Caco-2 (cell line): ENCODE measurements around the gene MRPL12. TPM values are rescaled to one million over a fixed set of nuclear protein-coding genes. Genes with fewer than 3 reads are reported as not detected.
A peak's percentile ranks its signal among the peaks of the same experiment; 100 is the strongest.

Experiments used
- BruUV-seq: library from RNA; stranded (reverse); fragments of 400-500 nt; replicated peaks from 2 replicates; lab custom pipeline; 2021; lab: Mats Ljungman, UMichigan
- CTCF ChIA-PET: fragments of 300-600 bp; sonication (Branson Sonifier 250); formaldehyde crosslinking; loops from one replicate; lab custom pipeline; 2022; ENCODE audit warnings: antibody characterized with exemption; lab: Charles Lee
- POLR2A ChIA-PET: fragments of 300-600 bp; sonication (Branson Sonifier 250); formaldehyde crosslinking; loops from one replicate; lab custom pipeline; 2022; ENCODE audit warnings: antibody characterized with exemption; lab: Charles Lee
- DNase-seq, 2 experiments: peaks; one replicate each; pipeline versions ENCODE4 v3.0.0 to v3.0.0-alpha.2; 2020 to 2022
- H3K27me3 ChIP-seq: replicated peaks from 2 replicates; pipeline ENCODE4 v1.6.0; 2011; ENCODE audit warnings: low read length; ENCODE audit not compliant: control insufficient read depth, insufficient read depth
- H3K36me3 ChIP-seq: 2 replicates; pipeline ENCODE4 v1.5.1; 2011; ENCODE audit warnings: low read length; ENCODE audit not compliant: control insufficient read depth, insufficient read depth
- H3K4me1 ChIP-seq: fragments of 250-450 bp; sonication (Bioruptor Pico); 2 replicates; pipeline ENCODE4 v1.5.1; 2020; ENCODE audit warnings: mild to moderate bottlenecking
- H3K4me3 ChIP-seq: 2 replicates; pipeline ENCODE4 v1.5.1; 2011; ENCODE audit warnings: low read depth, mild to moderate bottlenecking, control low read depth, low read length
- H3K9me3 ChIP-seq: fragments of 250-450 bp; sonication (Bioruptor Pico); 2 replicates; pipeline ENCODE4 v1.5.1; 2020; ENCODE audit warnings: mild to moderate bottlenecking, moderate library complexity
- H3K27ac Mint-ChIP-seq: one replicate; pipeline ENCODE4 v1.8.0; 2022; ENCODE audit warnings: mixed read lengths; ENCODE audit not compliant: unreplicated experiment
- H3K27me3 Mint-ChIP-seq: one replicate; pipeline ENCODE4 v1.8.0; 2022; ENCODE audit warnings: mixed read lengths; ENCODE audit not compliant: insufficient read depth, unreplicated experiment
- H3K36me3 Mint-ChIP-seq: one replicate; pipeline ENCODE4 v1.8.0; 2022; ENCODE audit warnings: mild to moderate bottlenecking, mixed read lengths; ENCODE audit not compliant: insufficient read depth, unreplicated experiment
- H3K4me1 Mint-ChIP-seq: one replicate; pipeline ENCODE4 v1.8.0; 2022; ENCODE audit warnings: low read depth, mixed read lengths; ENCODE audit not compliant: unreplicated experiment
- H3K4me3 Mint-ChIP-seq: one replicate; pipeline ENCODE4 v1.8.0; 2022; ENCODE audit warnings: mild to moderate bottlenecking, moderate library complexity, mixed read lengths; ENCODE audit not compliant: unreplicated experiment
- H3K9me3 Mint-ChIP-seq: one replicate; pipeline ENCODE4 v1.8.0; 2022; ENCODE audit warnings: mixed read lengths; ENCODE audit not compliant: unreplicated experiment
- CTCF ChIP-seq, 2 experiments: fragments of 200-600 bp in 1 of 2; IDR thresholded peaks; 1 replicate in 1 of 2; 2 replicates in 1 of 2; pipeline versions ENCODE4 v1.5.1 to v1.8.0; 2011 to 2022; ENCODE audit warnings: antibody characterized with exemption in 1 of 2, control low read depth in 1 of 2, inconsistent platforms in 1 of 2, low read depth in 1 of 2, low read length in 1 of 2, mild to moderate bottlenecking in 1 of 2, moderate library complexity in 1 of 2; ENCODE audit not compliant: insufficient read depth in 1 of 2, severe bottlenecking in 1 of 2, unreplicated experiment in 1 of 2
- intact Hi-C: fragments of 100-400 bp; cut with micrococcal nuclease; formaldehyde crosslinking; loops from one replicate; pipeline ENCODE4 v1.10.0; 2022; ENCODE audit not compliant: unreplicated experiment
- total RNA-seq: library from RNA; stranded (reverse); gene quantifications from 2 replicates; pipeline ENCODE4 v1.2.3, GENCODE V29; 2022

MRPL12 gene
- total RNA-seq, 1 experiment from 2014 or later: 164 TPM

GRCh38 chr17:81691196-81691595 is 12.0 kb upstream of the MRPL12 start:
- Histone ChIP-seq H3K36me3 (peaks cover 7% of the 10 kb centered on the region), H3K9me3 (no peaks in the 10 kb centered on the region), H3K4me1 (no peaks in the 10 kb centered on the region), H3K4me3 (no peak overlapping the region), H3K27me3 (no peaks in the 10 kb centered on the region)
- Mint-ChIP-seq H3K4me3 (no peak overlapping the region), H3K4me1 (no peaks in the 10 kb centered on the region), H3K27me3 (no peaks in the 10 kb centered on the region), H3K9me3 (no peaks in the 10 kb centered on the region), H3K36me3 (peaks cover 78% of the 10 kb centered on the region), H3K27ac (no peak overlapping the region)
- DNase-seq: no peak
- no TSS peak for BruUV-seq
- intact Hi-C loops: no loop called here
- no peak for TF ChIP-seq CTCF (IDR thresholded peaks at IDR 0.05; ENCODE audit: insufficient read depth in 1 of 2, low read depth in 1 of 2, low read length in 1 of 2, severe bottlenecking in 1 of 2, unreplicated experiment in 1 of 2)
- ChIA-PET POLR2A (no interaction called here), CTCF (no interaction called here)

GRCh38 chr17:81691608-81692007 is 11.6 kb upstream of the MRPL12 start:
- CTCF ChIA-PET: interaction anchor here (0.6 kb wide), 1 partner anchor 43 kb away, joined by 3 read pairs; no protein-coding TSS in a partner anchor
- H3K36me3 Mint-ChIP-seq: peaks cover 80% of the 10 kb centered on the region
- H3K4me3 ChIP-seq: no peak overlapping the region
- no TSS peak for BruUV-seq
- no peaks in the 10 kb centered on the region for H3K4me1 ChIP-seq
- POLR2A ChIA-PET: no interaction called here
- intact Hi-C loops: no loop called here
- no peak for DNase-seq
- H3K27me3 Mint-ChIP-seq: no peaks in the 10 kb centered on the region
- H3K4me1 Mint-ChIP-seq: no peaks in the 10 kb centered on the region
- H3K9me3 Mint-ChIP-seq: no peaks in the 10 kb centered on the region
- H3K4me3 Mint-ChIP-seq: no peak overlapping the region
- no peak for TF ChIP-seq CTCF (IDR thresholded peaks at IDR 0.05; ENCODE audit: insufficient read depth in 1 of 2, low read depth in 1 of 2, low read length in 1 of 2, severe bottlenecking in 1 of 2, unreplicated experiment in 1 of 2)
- peaks cover 7% of the 10 kb centered on the region for H3K36me3 ChIP-seq
- H3K9me3 ChIP-seq: no peaks in the 10 kb centered on the region
- no peak overlapping the region for H3K27ac Mint-ChIP-seq
- H3K27me3 ChIP-seq: no peaks in the 10 kb centered on the region

- Histone ChIP-seq H3K36me3 (peaks cover 7% of the 10 kb centered on the region), H3K4me1 (no peaks in the 10 kb centered on the region), H3K9me3 (no peaks in the 10 kb centered on the region), H3K4me3 (no peak overlapping the region), H3K27me3 (no peaks in the 10 kb centered on the region)
- ChIA-PET CTCF (interaction anchor here (0.6 to 1.3 kb wide), 2 partner anchors 9 to 62 kb away, joined by 3 to 5 read pairs; no protein-coding TSS in a partner anchor), POLR2A (no interaction called here)
- H3K9me3 Mint-ChIP-seq: no peaks in the 10 kb centered on the region
- H3K4me1 Mint-ChIP-seq: no peaks in the 10 kb centered on the region
- H3K36me3 Mint-ChIP-seq: peaks cover 84% of the 10 kb centered on the region
- no peak overlapping the region for H3K4me3 Mint-ChIP-seq
- peak; percentile 36 to 44 for DNase-seq
- no peak overlapping the region for H3K27ac Mint-ChIP-seq
- intact Hi-C loops: no loop called here
- TF ChIP-seq CTCF (IDR thresholded peaks at IDR 0.05; ENCODE audit: insufficient read depth in 1 of 2, low read depth in 1 of 2, low read length in 1 of 2, severe bottlenecking in 1 of 2, unreplicated experiment in 1 of 2): peak in 1 of 2 experiments; percentile 25
- H3K27me3 Mint-ChIP-seq: no peaks in the 10 kb centered on the region
- BruUV-seq: no TSS peak
These were observed 9.5 kb upstream of the MRPL12 start for GRCh38 chr17:81693509-81694210.
